GM12864 (cell line): Measurements from ENCODE around the gene LRRC4C.

Experiments
- DNase-seq: peaks from one replicate; pipeline ENCODE4 v3.0.0-alpha.2; 2011; ENCODE audit warnings: low read depth
- H3K4me3 ChIP-seq: 2 replicates; pipeline ENCODE4 v1.5.1; 2011; ENCODE audit warnings: mild to moderate bottlenecking, low read depth, low read length, control low read depth
- TF ChIP-seq, protein P1 (sequence below): IDR thresholded peaks from 2 replicates; pipeline ENCODE4 v1.5.1; 2011; ENCODE audit warnings: low read depth, mild to moderate bottlenecking, moderate library complexity, low read length, control low read depth, inconsistent platforms; ENCODE audit errors: missing control alignments

LRRC4C gene

DNA sequence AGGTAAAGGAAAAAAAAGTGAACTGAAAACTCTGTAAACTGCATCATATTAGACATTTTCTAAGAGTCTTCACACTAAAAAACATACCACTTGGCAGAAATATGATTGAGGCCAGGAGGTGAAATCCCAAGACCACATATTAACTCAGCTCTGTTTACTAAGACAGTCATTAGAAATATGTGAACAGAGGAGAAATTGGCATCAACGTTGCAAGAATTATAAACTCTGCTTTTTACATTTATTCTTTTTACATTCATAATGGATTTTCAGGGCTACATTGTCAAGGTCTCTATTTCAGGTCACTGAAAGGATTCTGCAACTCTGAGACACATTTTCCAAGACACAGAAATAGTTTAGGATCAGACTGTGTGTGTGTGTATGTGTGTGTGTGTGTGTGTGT, 1364.0 kb downstream of the LRRC4C start:
- TF ChIP-seq, protein P1, sequence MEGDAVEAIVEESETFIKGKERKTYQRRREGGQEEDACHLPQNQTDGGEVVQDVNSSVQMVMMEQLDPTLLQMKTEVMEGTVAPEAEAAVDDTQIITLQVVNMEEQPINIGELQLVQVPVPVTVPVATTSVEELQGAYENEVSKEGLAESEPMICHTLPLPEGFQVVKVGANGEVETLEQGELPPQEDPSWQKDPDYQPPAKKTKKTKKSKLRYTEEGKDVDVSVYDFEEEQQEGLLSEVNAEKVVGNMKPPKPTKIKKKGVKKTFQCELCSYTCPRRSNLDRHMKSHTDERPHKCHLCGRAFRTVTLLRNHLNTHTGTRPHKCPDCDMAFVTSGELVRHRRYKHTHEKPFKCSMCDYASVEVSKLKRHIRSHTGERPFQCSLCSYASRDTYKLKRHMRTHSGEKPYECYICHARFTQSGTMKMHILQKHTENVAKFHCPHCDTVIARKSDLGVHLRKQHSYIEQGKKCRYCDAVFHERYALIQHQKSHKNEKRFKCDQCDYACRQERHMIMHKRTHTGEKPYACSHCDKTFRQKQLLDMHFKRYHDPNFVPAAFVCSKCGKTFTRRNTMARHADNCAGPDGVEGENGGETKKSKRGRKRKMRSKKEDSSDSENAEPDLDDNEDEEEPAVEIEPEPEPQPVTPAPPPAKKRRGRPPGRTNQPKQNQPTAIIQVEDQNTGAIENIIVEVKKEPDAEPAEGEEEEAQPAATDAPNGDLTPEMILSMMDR: no peak
- no peak overlapping the region for H3K4me3 ChIP-seq

GRCh38 chr11:40094954-40095353, 1364.5 kb downstream of the LRRC4C start:
- DNase-seq: no peak
- TF ChIP-seq, protein P1: no peak
- no peak overlapping the region for H3K4me3 ChIP-seq

More for the DNA sequence above, 1364.0 kb downstream of the LRRC4C start:
- no peak for DNase-seq

GRCh38 chr11:40080434-40080833, 1379.0 kb downstream of the LRRC4C start:
- TF ChIP-seq, protein P1: no peak
- DNase-seq: no peak
- H3K4me3 ChIP-seq: no peak overlapping the region
